GM12872 (cell line): ENCODE data around the gene KRT13.

Experiments
- TF ChIP-seq, protein P1 (sequence below): IDR thresholded peaks from 3 replicates; pipeline ENCODE4 v1.5.1; 2011; ENCODE audit warnings: low read depth, mild to moderate bottlenecking, low read length, moderate library complexity; ENCODE audit not compliant: insufficient read depth

The KRT13 gene

DNA sequence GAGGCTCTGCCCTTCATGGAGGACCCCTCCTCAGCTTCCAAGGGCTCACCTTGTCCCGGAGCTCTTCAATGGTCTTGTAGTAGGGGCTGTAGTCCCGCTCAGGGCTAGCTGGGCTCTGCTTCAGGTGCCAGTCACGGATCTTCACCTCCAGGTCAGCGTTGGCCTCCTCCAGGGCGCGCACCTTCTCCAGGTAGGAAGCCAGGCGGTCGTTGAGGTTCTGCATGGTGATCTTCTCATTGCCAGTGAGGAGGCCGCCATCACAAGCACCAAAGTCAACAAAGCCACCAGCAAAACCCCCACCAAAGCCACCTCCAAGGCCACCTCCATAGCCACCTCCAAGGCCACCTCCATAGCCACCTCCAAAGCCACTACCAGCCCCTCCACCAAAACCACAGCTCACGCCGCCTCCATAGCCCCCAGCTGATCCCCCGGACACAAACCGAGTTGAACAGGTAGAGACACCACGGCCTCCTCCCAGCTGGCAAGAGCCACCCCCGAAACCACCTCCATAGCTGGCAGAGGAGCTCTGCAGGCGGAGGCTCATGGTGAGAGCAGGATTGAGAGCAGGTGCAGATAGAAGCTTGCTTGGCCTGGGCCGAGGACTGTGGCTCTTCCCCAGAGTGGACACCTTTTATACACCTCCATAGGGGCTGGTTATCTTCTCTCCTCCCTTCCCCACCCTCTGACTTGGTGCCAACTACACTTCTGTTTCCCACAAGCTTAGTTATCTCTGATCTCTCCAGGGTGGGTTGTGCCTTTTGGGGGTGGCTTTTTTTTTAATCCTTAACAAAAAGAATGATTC is at the start of gene KRT13:
Gene KRT13 (minus strand): TSS at position 606 of the 802 bp plus-strand sequence. CDS start 62 bp downstream, at position 544.
- TF ChIP-seq, protein P1, sequence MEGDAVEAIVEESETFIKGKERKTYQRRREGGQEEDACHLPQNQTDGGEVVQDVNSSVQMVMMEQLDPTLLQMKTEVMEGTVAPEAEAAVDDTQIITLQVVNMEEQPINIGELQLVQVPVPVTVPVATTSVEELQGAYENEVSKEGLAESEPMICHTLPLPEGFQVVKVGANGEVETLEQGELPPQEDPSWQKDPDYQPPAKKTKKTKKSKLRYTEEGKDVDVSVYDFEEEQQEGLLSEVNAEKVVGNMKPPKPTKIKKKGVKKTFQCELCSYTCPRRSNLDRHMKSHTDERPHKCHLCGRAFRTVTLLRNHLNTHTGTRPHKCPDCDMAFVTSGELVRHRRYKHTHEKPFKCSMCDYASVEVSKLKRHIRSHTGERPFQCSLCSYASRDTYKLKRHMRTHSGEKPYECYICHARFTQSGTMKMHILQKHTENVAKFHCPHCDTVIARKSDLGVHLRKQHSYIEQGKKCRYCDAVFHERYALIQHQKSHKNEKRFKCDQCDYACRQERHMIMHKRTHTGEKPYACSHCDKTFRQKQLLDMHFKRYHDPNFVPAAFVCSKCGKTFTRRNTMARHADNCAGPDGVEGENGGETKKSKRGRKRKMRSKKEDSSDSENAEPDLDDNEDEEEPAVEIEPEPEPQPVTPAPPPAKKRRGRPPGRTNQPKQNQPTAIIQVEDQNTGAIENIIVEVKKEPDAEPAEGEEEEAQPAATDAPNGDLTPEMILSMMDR, result no peak

DNA sequence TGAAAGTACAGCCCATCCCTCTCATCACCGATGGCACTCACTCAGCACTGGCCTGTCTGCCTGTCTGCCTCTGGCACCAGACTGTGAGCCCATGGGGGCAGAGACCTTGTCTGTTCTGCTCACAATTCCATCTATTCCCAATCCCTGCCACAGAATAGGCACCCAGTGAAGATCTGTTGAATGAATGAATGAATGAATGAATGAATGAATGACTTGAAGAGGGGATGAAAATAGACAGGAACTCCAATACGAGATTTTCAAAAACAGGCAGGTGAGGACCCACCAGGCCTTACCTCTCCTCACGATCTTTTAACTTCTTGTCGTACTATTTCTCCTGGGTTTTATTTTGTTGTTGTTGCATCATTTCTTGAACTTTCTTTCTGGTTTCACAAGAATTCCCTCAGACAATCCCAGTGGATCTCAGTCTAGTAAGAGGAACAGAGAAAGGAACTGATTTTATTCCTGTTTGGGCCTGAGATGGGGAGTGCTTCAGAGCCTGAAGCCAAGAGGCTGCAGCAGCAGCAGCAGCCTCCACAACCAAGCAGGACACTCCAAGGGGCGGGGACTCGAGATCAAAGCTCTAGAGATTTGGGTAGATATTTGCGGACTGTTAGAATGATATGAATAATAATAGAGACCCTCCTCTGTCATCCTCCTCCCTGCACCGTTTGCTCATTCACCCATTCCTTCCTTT is 48.7 kb upstream of the KRT13 start:
- TF ChIP-seq, protein P1, result no peak

- TF ChIP-seq, protein P1, result no peak
Observed at GRCh38 chr17:41553176-41553575, 47.8 kb upstream of the KRT13 start.

GRCh38 chr17:41552455-41552854 is 47.0 kb upstream of the KRT13 start:
- TF ChIP-seq, protein P1, result no peak

DNA sequence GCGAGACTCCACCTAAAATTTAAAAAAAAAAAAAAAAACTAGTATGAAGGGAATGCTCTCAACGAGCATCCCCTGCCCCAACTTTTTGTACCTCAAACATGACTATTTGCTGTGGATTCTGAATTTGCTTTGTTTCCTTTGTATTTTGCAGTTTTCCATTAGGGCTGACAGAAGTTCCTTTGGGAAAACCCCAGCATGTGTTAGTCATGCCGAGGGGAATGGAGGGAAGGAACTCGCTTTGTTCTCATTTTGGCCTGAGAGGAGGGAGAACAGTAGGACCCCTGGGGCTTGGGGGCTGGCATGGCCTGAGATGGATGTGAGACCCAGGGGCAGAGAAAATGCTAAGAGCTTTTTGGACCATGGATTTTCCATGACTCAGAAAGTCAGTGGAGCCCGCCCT is 46.0 kb upstream of the KRT13 start:
- TF ChIP-seq, protein P1, result no peak

- TF ChIP-seq, protein P1, result no peak
Observed at GRCh38 chr17:41549596-41550039, 44.2 kb upstream of the KRT13 start.

- TF ChIP-seq, protein P1, result peak; percentile 86
Observed at GRCh38 chr17:41548844-41549595, 43.6 kb upstream of the KRT13 start.
